Camera-type eye (tissue), 1 donor: ENCODE data around the gene RBM11. TPM values are rescaled to one million over a fixed set of nuclear protein-coding genes. Genes with fewer than 3 reads are reported as not detected.

ENCODE experiments used
- total RNA-seq: library from RNA; depleted of rRNA; stranded (reverse); fragments of >200 nt; gene quantifications from one replicate; pipeline ENCODE4 v1.2.3, GENCODE V29; 2014

RBM11 gene
- 4.1 TPM for total RNA-seq

GRCh38 chr21:14215971-14216641, at the start of gene RBM11:
RBM11 (plus strand) TSS chr21:14216157; CDS start chr21:14216187, 30 bp downstream.

GRCh38 chr21:14210738-14211137, 5.2 kb upstream of the RBM11 start, which contains the start of gene LIPI:
LIPI (minus strand) TSS chr21:14210955; CDS start chr21:14210845, 110 bp downstream.

Other genes with a start within 250 kb of the RBM11 start
- gene LIPI, start 5.2 kb upstream of the RBM11 start, total RNA-seq: not detected
- 86.6 TPM for gene HSPA13, start 167.0 kb downstream of the RBM11 start, total RNA-seq